HL-60 (cell line): ENCODE measurements around the gene DBX2.

ENCODE experiments used
- CTCF ChIP-seq: IDR thresholded peaks from one replicate; pipeline ENCODE4 v1.5.1; 2011; ENCODE audit warnings: low read length, control low read depth, inconsistent platforms; ENCODE audit not compliant: insufficient read depth
- REST ChIP-seq: IDR thresholded peaks from 2 replicates; pipeline ENCODE4 v1.6.1; 2012; ENCODE audit warnings: low read depth; ENCODE audit not compliant: insufficient replicate concordance

- TF ChIP-seq REST (no peak), CTCF (no peak)
These were observed 71.0 kb downstream of the DBX2 start for GRCh38 chr12:44979918-44980317.
